GM19240 (cell line): ENCODE results near the gene TTC21A.
"Not testable (repeated sequence)": the region's sequence is repeated elsewhere in the genome, so short reads cannot be mapped to it uniquely, and the experiment has no call there.

Experiments used
- DNase-seq: peaks from one replicate; pipeline ENCODE4 v3.0.0; 2011; ENCODE audit warnings: low spot score; ENCODE audit not compliant: insufficient read length

The TTC21A gene

DNA sequence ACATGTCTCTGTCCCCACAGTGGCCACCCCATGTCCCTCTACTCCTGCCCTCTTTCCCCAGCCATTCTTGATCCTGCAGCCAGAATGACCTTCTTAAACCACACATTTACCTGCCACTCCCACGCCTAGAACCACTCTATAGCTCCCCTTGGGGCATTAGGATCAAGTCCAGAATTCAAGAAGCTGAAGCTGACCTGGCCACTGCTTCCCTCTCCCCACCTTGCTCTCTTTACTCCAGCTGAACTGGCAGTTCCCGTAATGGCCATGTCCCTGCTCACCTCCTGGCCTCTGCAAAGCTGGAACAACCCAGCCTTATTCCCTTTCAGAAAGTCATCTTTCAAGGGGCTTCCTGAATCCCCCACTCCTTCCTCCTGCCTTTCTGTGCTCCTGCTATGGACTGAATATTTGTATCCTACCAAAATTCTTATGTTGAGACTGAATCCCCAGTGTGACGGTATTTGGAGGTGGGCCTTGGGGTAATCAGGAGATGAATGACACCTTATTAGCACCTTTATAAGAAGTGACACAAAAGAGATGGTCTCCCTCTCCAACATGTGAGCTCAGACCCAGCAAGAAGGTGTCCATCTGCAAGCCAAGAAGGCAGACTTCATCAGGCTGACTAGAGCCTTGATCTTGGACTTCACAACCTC lies 42.1 kb downstream of the TTC21A start:
- no peak for DNase-seq

DNA sequence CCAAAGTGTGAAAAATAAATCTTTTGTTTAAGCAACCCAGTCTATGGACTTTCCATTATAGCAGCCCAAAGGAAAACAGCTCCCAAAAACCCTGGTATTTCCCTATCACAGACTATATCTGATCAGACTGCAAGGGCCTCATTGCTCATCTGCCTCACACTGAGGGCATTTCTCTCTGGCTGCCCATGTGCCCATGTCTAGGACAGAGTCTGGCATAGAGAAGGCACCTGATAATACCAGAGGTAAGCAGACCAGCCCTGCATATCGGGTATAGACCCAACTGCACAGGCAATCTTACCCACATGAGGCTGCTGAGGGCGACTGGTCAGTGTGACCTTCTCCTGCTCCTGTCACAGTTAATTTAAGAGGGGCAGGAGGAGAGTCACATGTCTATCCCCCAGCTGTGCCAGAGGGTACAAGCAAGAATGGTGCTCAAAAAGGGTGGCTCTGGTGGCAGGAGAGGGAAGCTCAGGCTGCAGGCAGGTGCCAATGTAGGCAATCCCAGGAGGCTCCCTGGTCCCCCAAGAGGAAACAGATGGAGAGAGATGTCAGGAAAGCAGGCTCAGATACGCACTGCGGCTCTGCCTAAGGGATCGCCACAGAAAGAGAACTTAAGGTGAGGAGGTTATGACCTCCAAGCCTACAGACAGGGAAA lies 42.8 kb downstream of the TTC21A start:
- no peak for DNase-seq

DNA sequence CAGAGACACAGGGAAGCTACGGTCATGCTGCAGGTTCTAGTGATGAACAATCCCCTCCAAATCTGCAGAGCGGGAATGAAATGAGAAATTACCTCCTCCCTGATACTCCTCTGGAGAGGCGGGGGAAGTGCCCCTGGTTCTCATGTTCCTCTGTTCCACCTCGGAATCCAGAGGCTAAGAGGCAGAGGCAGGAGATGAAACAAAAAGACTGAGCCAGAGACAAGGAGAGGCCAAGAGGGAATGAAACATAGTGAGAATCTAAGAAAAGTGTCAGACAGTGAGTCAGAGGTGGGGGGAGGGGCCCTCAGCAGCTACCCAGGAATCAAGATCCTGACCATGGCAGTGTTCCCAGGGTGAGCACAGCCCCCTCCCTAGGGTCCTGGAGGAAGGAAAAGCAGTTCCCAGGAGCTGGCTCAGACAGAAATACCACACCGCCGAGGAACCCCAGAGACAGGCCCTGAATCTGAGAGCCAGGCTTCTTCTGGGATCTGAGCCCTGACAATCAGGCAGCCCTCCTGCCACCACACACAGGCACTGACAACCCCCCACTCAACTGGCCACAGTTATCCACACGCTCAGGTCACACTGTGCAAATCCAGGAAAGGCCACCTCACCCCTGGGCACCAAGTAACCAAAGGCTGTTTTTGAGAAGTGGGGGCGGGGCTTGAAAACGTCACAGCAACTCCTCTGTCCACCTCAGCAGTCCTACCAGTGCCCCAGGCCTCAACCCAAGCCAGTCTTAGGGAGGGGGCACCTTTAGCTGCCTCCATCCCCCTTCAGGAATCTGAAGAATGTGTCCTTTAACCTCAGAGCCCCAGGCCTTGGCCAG lies 43.5 kb downstream of the TTC21A start:
- no peak for DNase-seq

DNA sequence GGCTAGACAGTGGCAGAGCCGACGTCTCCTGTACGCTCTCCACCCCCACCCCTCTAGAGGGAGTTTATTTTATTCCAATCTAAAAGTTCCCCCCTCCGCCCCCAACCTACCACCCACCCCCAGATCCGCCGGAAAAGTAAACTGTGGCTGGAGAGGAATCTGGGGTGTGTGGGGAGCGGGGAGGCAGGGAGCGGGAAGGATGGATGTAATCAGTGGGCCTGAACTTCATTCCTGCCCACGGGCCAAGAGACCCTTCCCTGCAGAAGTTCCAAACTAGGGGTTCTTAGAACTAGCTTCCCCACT lies 46.4 kb downstream of the TTC21A start:
- DNase-seq: no peak

DNA sequence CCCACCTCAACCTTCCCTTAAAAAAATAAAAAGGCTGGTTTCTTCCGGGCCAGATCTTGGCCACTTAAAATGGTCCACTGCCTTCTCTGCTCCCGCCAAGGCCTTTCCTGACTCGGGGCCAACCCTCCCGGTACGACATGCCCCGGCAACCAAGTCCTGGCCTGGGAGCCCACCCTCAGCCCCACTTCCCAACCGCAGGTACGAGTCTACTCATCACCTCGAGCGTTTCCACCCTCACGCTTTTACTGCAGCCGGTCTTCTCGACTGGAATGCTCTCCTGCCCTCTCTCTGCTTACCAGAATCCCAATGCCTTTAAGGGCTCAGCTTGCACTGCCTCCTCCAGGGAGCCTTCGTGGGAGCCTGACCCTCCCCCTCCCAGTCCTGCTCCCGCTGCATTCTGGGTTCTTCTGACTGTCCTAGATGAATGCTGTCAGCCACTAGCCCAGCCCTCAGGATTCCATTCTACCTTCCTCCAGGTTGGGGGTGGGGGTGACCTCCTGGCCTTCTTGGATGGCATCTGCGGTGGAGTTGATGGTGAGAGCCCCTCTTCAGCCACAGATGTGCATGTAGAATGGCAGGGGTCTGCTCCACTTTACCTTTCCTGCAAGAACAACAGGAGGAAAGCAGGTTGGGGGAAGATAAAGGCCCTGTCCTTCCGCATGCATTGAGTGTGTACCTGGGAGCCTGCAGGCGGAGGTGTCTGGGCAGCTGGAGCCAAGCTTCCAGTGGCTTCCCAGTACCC lies 47.0 kb downstream of the TTC21A start:
- no peak for DNase-seq

DNA sequence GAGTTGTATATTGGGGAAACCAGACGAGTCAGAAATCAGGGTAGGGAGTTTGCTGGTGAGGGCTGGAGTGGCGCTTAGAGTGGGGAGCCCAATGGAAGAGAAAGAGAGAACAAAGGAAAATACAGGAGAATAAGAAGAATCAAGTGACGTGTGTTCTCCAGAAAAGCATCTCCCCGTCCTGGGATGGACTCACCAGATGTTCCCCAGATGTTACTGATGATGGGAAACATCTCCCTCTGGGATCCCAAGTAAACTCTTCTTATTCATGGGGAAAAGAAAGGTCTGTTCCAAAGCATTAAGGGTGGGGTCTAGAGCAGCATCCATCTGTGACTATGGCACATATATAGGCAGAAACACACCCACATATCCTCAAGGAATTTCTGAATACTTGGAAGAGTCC lies 48.9 kb downstream of the TTC21A start:
- DNase-seq: no peak

DNA sequence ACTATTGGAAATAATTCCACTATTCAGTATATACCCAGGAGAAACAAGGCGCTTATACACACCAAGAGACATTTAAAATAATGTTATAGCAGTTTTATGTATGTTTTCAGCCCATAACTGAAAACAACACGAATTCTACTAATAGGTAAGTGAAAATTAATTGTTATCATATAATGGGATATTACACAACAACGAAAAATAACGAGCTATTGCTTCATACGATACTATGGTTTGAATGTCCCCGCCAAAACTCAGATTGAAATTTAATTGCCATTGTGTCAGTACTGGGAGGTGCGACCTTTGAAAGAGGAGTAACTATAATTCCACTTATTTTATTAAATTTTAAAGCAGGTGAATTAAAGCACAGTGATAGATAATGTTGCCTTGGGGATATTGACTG lies 49.9 kb downstream of the TTC21A start:
- no peak for DNase-seq

DNA sequence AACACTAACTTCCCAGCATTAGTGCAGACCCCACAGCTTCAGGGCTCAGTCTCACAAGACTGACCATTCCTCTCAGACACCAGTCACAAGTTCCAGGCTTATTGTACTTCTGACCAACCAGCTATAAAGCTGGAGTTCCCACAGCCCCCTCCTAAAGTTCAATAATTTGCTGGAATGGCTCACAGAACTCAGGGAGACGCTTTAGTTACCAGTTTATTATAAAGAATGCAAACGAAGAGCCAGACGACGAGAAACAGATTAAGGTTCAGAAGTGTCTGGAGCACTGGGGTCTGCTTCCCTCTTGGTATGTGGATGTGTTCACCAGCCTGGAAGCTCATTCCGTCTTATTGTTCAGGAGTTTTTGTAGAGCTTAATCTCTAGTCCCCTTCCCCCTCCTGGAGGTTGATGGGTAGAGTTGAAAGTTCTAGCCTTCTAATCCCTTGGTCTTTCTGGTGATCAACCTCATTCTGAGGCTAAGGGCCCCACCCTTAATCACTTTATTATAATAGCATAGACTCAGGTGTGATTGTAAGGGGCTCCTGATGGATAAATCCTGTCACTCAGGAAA lies 50.8 kb downstream of the TTC21A start:
- no peak for DNase-seq

DNA sequence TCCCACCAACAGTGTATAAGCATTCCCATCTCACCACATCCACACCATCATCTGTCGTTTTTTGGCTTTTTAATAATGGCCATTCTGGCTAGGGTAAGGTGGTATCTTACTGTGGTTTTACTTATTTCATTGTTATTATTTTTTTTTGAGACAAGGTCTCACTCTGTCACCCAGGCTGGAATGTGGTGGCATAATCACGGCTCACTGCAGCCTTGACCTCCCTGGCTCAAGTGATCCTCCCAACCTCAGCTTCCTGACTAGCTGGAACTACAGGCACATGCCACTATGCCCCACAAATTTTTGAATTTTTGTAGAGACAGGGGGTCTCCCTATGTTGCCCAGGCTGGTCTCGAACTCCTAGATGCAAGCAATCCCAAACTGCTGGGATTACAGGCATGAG lies 56.9 kb downstream of the TTC21A start:
- DNase-seq: no peak

DNA sequence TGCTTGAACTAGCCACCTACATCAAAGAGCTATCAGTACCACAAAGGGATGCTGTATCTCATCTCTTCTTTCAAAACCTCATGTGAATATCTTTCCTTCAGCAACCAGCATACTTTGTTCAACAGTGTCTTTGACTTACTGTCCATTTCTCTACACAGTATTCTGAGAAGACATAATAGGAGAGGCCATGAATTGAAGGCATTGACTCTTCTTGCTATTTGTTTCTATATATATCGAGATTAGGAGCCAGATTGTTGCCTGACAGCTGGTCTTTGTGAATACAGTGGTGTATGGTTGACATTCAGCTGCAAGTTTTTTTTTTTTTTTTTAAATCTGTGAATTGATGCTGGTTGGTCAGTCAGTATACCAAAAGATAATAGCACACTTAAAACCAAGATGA lies 58.0 kb downstream of the TTC21A start:
- no peak for DNase-seq

DNA sequence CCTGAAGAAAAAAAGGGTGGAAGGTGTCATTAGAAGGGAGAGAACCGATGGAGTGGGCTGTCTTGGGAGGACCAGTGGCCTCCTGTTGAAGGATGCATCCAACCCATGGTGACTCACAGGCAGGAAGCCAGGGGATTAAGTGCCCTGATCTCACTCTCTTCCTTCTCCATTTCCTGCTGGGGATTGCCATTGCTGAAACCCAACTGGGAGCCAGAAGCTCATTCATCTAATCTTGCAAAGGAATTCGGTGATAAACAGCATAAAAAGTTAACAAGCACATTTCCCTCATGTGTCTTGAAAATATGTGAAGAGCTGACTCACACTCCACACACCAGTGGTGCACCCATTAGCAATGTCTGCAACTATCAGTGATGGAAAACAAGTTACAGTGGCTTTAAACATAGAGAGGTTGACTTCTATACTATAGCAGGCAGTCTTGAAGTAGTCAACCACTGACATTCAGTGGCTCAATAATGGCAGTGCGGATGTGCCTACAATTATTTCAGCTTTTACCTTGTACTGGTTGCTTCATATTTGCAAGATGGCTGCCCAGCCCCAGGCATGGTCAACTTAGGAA lies 58.7 kb downstream of the TTC21A start:
- no peak for DNase-seq

DNA sequence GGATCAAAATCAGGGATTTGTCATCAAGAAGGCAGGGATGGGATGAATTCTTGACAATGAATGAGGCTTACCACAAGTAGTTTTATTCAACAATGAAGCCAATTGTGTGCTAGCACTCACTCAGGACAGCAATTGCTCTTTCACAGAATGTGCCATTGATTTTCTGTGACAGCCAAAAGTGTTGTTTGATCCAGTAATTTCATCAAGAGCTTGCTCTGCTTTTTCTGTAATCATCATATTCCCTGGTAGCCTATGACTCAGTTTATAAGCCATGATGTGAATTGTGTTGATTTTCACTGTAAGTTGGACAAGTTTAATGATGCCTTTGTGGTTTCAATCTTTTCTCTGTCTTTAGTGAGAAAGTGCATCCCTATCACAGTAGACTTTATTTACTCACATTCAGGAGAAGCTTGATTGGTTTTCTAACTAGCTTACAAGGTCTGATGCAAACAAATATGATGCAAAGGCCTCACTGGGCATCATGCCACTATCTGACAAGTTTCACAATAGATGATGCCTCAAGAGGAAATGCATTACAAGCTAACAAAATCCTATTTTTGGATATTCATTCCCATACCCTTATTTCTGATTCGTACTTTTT lies 59.6 kb downstream of the TTC21A start:
- DNase-seq: no peak

DNA sequence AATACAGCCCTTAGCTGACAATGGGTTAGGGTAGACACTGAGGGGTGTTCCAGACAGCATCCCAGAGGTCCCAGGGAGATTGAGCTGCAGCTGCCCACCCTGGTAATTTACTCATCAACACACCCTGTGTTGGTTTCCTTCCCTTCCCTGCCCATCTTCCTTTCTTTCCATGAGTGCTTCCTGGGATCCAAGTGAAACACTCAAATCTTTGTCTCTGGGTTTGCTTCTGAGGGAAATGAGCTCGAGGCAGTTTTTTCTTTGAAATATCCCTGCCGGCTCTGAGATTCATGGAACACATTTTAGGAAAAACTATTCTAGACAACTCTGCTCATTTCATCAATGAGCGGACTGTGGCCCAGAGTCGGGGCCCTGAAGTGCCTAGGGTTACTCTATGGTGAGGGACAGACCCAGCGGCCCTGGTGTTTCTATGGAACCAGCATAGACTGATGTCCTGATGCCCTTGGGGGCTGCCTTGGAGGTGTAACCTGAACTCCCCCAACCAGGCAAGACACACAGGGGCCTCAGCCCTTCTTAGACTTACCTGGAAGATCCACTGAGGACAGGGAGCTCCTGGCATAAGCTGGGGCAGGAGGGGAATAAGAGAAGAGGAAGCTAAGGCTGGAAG lies 60.8 kb downstream of the TTC21A start:
- no peak for DNase-seq

DNA sequence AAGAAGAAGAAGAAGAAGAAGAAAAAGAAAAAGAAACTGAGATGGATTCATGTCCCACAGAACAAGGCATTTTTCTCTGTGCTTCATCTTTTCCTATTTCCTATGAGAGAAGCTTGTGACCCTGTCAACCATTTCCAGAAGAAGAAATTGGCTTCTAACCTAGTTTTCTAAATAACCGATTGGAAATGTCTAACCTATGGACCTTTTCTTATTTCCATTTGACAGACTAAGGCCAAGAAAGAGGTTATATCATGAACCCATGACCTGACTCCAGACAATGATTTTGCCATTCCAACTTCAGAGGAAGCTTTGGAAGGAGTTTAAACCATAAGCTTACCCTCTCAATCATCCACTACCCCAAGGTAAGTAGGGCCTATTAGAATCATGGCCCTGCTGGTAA lies 62.2 kb downstream of the TTC21A start:
- DNase-seq: no peak

DNA sequence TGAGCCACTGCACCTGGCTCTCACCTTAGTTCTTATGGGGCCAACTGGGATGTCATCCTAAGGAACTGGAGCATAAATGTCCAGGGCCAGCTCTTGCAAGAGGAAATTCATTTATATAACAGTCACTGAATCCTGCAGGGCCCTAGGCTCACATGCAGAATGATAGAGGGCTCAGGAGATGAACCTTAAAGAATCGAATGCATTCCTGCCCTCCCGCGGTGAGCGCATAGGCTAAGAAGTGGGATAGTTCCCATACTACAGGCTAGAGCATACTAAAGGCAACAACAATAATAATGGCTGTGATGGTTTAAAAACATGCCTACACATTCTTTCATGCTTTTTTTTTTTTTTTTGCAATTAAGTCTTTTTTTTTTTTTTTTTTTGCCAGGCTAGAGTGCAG lies 63.0 kb downstream of the TTC21A start:
- no peak for DNase-seq

DNA sequence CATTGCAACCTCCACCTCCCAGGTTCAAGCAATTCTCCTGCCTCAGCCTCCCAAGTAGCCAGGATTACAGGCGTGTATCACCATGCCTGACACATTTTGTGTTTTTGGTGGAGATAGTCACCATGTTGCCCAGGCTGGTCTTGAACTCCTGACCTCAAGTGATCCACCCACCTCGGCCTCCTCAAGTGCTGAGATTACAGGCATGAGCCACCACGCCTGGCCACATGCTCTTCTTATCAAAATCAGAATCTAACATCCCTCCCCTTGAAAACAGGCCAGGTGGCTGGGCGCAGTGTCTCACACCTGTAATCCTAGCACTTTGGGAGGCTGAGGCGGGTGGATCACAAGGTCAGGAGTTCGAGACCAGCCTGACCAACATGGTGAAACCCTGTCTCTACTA lies 63.4 kb downstream of the TTC21A start:
- DNase-seq: not testable (repeated sequence)

DNA sequence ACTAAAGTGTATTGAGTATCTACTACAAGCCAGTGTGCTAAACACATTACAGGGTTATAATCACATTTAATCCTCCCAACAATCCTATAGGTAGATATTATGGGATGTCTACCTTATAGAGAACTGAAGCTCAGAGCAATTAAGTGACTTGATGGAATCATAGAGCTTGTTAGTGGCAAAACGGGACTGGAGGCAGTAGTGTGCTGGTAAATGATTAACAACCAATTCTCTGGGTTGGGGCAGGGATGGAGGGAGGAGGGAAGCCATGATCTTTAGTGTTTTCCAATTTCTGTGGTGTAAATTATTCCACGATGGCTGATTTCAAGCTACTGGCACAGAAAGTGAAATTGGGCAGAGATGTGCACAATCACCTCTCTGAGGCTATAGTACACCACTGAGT lies 64.4 kb downstream of the TTC21A start:
- DNase-seq: no peak

DNA sequence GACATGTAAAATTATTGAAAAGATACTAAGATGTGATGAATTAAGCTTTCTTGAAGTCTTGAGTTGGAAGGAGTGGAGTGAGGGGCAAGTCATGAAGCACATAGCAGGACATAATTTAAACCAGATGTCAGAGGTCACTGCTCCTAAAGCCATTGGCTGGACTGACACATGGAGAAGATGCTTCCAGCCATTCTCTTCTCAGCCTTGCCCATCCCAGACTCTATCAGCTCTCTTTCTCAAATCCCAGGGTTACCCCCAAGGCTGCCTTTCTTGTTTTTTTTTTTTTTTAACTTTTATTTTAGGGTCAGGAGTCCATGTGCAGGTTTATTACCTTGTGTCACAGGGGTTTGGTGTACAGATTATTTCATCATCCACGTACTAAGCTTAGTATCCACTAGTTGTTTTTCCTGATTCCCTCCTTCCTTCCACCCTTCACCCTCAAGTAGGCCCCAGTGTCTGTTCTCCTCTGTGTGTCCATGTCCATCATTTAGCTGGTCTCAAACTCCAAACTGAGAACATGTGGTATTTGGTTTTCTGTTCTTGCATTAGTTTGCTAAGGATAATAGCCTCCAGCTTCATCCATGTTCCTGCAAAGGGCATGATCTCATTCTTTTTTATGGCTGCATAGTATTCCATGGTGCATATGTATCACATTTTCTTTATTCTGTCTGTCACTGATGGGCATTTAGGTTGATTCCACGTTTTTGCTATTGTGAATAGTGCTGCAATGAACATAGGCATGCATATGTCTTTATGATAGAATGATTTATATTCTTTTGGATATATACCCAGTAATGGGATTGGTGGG lies 66.0 kb downstream of the TTC21A start:
- DNase-seq: no peak

DNA sequence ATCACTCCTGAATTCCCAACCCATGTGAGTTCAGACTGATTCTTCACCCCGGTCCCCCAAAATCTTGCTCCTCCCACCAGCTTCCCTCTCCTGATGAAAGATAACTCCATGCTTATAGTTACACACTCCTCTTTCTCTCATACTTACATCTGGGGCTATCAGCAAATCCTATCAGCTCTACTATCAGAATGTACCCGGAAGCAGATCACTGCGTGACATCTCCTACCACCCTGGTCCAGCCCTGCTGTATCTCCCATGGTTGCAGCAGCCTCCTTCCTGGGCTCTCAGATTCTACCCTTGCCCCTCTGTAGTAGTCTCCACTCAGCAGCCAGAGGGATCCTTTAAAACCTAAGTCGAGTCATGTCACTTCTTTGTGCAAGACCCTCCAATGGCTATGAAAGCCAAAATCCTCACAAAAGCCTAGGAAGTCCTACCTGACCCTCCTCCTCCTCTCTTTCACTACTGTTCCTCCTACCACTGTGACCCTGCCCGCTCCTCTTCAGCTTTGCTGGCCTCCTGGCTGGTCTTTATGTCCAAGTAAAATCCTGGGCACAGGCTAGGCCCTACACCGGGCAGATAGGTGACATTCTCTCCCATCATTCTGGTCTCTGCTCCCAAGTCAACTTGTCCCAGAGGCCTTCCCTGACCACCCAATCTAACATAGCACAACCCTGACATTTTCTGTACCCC lies 68.7 kb downstream of the TTC21A start:
- no peak for DNase-seq
